Measurements from ENCODE around the gene ANKS3. TPM values are rescaled to one million over a fixed set of nuclear protein-coding genes. Genes with fewer than 3 reads are reported as not detected.

ANKS3 gene
- polyA plus RNA-seq, 1 of the 3 experiments (the other 2 are of a cell fraction), result 42.2 TPM

- Histone ChIP-seq H2AFZ (ENCODE audit: low read depth) (no peak overlapping the region), H3K4me2 (no peak overlapping the region), H3K9me2 (no peaks in the 10 kb centered on the region), H3K9me3 (no peaks in the 10 kb centered on the region), H3K79me2 (ENCODE audit: insufficient read depth) (no peaks in the 10 kb centered on the region), H3K36me3 (replicated peaks in 1 of 2; ENCODE audit: control insufficient read depth in 1 of 2, insufficient read depth in 2 of 2, low read length in 1 of 2) (no peaks in the 10 kb centered on the region), H3K27me3 (ENCODE audit: insufficient read depth) (no peaks in the 10 kb centered on the region), H3K4me1 (ENCODE audit: control insufficient read depth in 1 of 2, insufficient read depth in 2 of 2, low read depth in 1 of 2, low read length in 1 of 2) (peaks cover 0 to 16% of the 10 kb centered on the region in 2 experiments; a peak in 1 of 4 replicates), H3K4me3 (ENCODE audit: low read depth in 2 of 2, low read length in 1 of 2) (no peak overlapping the region), H3K27ac (ENCODE audit: low read depth in 2 of 2, low read length in 1 of 2) (peak overlapping the region in 1 of 2 experiments; percentile 52; a peak in 2 of 4 replicates), H3K9ac (no peak overlapping the region), H3F3A (replicated peaks; ENCODE audit: insufficient read depth) (peaks cover 6% of the 10 kb centered on the region), H4K20me1 (ENCODE audit: insufficient read depth) (no peaks in the 10 kb centered on the region)
- ChIA-PET POLR2A (interaction anchor here (0.7 kb wide), 1 partner anchor 31 kb away, joined by 3 read pairs; no protein-coding TSS in a partner anchor), CTCF (interaction anchor here (1.2 kb wide), 1 partner anchor 10 kb away, joined by 3 read pairs; no protein-coding TSS in a partner anchor)
- TF ChIP-seq, protein P1, sequence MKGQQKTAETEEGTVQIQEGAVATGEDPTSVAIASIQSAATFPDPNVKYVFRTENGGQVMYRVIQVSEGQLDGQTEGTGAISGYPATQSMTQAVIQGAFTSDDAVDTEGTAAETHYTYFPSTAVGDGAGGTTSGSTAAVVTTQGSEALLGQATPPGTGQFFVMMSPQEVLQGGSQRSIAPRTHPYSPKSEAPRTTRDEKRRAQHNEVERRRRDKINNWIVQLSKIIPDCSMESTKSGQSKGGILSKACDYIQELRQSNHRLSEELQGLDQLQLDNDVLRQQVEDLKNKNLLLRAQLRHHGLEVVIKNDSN (IDR thresholded peaks at IDR 0.05; ENCODE audit: borderline replicate concordance, low read depth), result no peak
- TF ChIP-seq, protein P2, sequence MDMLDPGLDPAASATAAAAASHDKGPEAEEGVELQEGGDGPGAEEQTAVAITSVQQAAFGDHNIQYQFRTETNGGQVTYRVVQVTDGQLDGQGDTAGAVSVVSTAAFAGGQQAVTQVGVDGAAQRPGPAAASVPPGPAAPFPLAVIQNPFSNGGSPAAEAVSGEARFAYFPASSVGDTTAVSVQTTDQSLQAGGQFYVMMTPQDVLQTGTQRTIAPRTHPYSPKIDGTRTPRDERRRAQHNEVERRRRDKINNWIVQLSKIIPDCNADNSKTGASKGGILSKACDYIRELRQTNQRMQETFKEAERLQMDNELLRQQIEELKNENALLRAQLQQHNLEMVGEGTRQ (IDR thresholded peaks at IDR 0.05; ENCODE audit: borderline replicate concordance, low read depth, low read length), result no peak
- no peak for TF ChIP-seq EP300 (IDR thresholded peaks at IDR 0.05; ENCODE audit: borderline replicate concordance in 1 of 2, low read depth in 1 of 2, low read length in 1 of 2)
- TF ChIP-seq ZBTB33 (IDR thresholded peaks at IDR 0.05; ENCODE audit: borderline replicate concordance, low read depth), result no peak
- TF ChIP-seq MXI1 (IDR thresholded peaks at IDR 0.05; ENCODE audit: low read depth, low read length), result no peak
- TF ChIP-seq FOXM1 (IDR thresholded peaks at IDR 0.05; ENCODE audit: low read depth), result no peak
- no peak for TF ChIP-seq PBX3 (IDR thresholded peaks at IDR 0.05)
- TF ChIP-seq, protein P3, sequence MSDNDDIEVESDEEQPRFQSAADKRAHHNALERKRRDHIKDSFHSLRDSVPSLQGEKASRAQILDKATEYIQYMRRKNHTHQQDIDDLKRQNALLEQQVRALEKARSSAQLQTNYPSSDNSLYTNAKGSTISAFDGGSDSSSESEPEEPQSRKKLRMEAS (IDR thresholded peaks at IDR 0.05; ENCODE audit: low read depth), result no peak
- no peak for TF ChIP-seq FOSL2 (IDR thresholded peaks at IDR 0.05; ENCODE audit: borderline replicate concordance, low read depth)
- TF ChIP-seq RXRA (IDR thresholded peaks at IDR 0.05; ENCODE audit: borderline replicate concordance, low read depth), result no peak
- TF ChIP-seq RFX5 (IDR thresholded peaks at IDR 0.05; ENCODE audit: low read length), result no peak
- TF ChIP-seq GABPA (IDR thresholded peaks at IDR 0.05; ENCODE audit: low read depth), result no peak
- 61% methylated on average over 5 of the region's 5 CpGs for WGBS (ENCODE audit: low lambda C conversion rate)
- no peak for DNase-seq
Observed at GRCh38 chr16:4772351-4772750, 38.3 kb upstream of the ANKS3 start.
